Adrenal gland (tissue), 12 donors: ENCODE data around the gene CYP19A1. TPM values are rescaled to one million over a fixed set of nuclear protein-coding genes. Genes with fewer than 3 reads are reported as not detected.

Source experiments
- DNase-seq, 7 donors: peaks; one replicate each; pipeline ENCODE4 v3.0.0-alpha.2; 2019 to 2020
- H3K27ac ChIP-seq, 5 donors: fragments of 200-600 bp; sonication (generic) in 4 of 5; 1 replicate in 3 of 5; 2 replicates in 2 of 5; pipeline versions ENCODE4 v1.5.1 to v1.8.0; 2016 to 2020; ENCODE audit warnings: mild to moderate bottlenecking in 1 of 5
- H3K27me3 ChIP-seq: fragments of 200-600 bp; 2 replicates; pipeline ENCODE4 v1.8.0; 2021
- H3K36me3 ChIP-seq, 2 donors: fragments of 200-600 bp; replicated peaks in 1 of 2; 1 replicate in 1 of 2; 2 replicates in 1 of 2; pipeline versions ENCODE4 v1.5.1 to v1.8.0; 2018 to 2022
- H3K4me1 ChIP-seq, 2 donors: fragments of 200-600 bp; replicated peaks in 1 of 2; 1 replicate in 1 of 2; 2 replicates in 1 of 2; pipeline versions ENCODE4 v1.5.1 to v1.8.0; 2018 to 2021
- H3K4me3 ChIP-seq, 4 donors: fragments of 200-600 bp; sonication (generic) in 3 of 4; one replicate each; pipeline ENCODE4 v1.5.1; 2016 to 2018
- H3K9me3 ChIP-seq, 3 donors: fragments of 200-600 bp; sonication (generic) in 1 of 3; replicated peaks in 1 of 3; 1 replicate in 2 of 3; 2 replicates in 1 of 3; pipeline versions ENCODE4 v1.5.1 to v1.8.0; 2016 to 2021
- POLR2A ChIP-seq, 2 donors: fragments of 450-650 bp; IDR thresholded peaks; one replicate each; pipeline ENCODE4 v1.6.1; 2017; ENCODE audit warnings: antibody characterized with exemption in 2 of 2, mild to moderate bottlenecking in 2 of 2, moderate library complexity in 1 of 2
- WGBS, 4 donors: extraction: QIAGEN DNeasy Blood & Tissue Kit in 2 of 4; methylation state at CpG; one replicate each; pipeline versions ENCODE4 v1.1.5 to v1.1.7; 2013 to 2017; 5-methylcytosine and 5-hydroxymethylcytosine counted together
- intact Hi-C, 2 donors: fragments of 100-400 bp; cut with DNase I; formaldehyde crosslinking; loops; one replicate each; pipeline versions ENCODE4 v1.14.1 to v1.15.0; 2022 to 2023
- polyA plus RNA-seq, 3 donors: library from polyadenylated mRNA; stranded (reverse); fragments of 200-250 nt in 2 of 3; fragments of 350-450 nt in 1 of 3; fragmentation: Illumina TruSeq in 1 of 3; extraction: RNeasy Lipid Tissue Mini Kit (QIAGEN cat#74804) in 1 of 3; gene quantifications; one replicate each; pipeline ENCODE4 v1.2.3, GENCODE V29; 2013 to 2014
- total RNA-seq, 9 donors: library from RNA; depleted of rRNA in 4 of 9; stranded (reverse); fragments of >200 nt in 4 of 9; fragments of 120-200 nt in 1 of 9; fragmentation: NEBNext Ultra II Directional in 1 of 9; extraction: Animal tissue kit (Norgen Biotek cat#: 25700) in 1 of 9; gene quantifications; one replicate each; pipeline versions ENCODE4 v1.1.0 to v1.2.4, GENCODE V29; 2013 to 2023
- TF ChIP-seq, protein P1 (sequence below), 6 experiments: fragments of 450-650 bp in 4 of 6; fragments of 200-600 bp in 2 of 6; sonication (generic) in 1 of 6; IDR thresholded peaks; 1 replicate in 5 of 6; 2 replicates in 1 of 6; pipeline versions ENCODE4 v1.5.1 to v1.8.0; 2016 to 2021; ENCODE audit warnings: antibody characterized with exemption in 6 of 6, mild to moderate bottlenecking in 2 of 6, moderate library complexity in 1 of 6
- donor health status: healthy with polysubstance abuse.
- donor health status: Bipolar disorder and iron deficiency.
- donor health status: DM: yes; HTN: yes; CAD: no.
- donor health status: DM: no; HTN: no; CAD: no.
- donor health status: DM: no; HTN: no; CAD: no.
- donor health status: DM: yes; HTN: yes; CAD: no.

The CYP19A1 gene
- total and polyA plus RNA-seq, 12 donors = 0.41 to 21.6 (median 1.3) TPM

DNA sequence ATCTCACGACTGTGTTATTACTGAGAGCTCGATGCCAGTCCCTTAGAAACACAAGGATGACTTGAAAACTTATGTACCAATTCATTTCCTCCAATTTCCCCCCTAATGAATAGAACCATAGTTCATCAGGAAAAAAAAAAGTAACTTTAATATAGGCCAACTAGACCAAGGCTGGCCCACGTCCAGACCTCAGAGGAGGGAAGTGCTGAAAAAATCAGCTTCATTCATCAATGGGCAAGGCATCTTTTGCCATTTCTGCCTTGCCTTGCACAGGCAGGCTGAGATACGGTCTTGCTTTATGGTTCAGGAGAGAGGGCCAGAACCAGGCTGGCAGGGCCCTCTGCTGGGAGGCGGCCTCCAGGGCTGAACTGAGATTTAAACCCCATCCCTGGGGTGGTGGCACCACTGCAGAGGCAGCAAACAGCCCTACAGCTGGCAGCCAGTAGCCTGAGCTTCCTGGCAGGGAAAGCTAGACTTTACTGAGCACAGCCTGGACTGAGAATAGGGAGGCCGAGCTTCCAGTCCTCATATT is 139.6 kb downstream of the CYP19A1 start:
- Histone ChIP-seq H3K27ac (no peak overlapping the region), H3K27me3 (peaks cover 10% of the 10 kb centered on the region), H3K36me3 (no peaks in the 10 kb centered on the region), H3K9me3 (no peaks in the 10 kb centered on the region), H3K4me3 (no peak overlapping the region), H3K4me1 (no peaks in the 10 kb centered on the region)
- intact Hi-C loops = no loop called here
- DNase-seq = no peak
- TF ChIP-seq POLR2A (IDR thresholded peaks at IDR 0.05) = no peak
- WGBS, 4 donors = 62 to 73% (median 70%) methylated on average over 6 of the region's 6 CpGs

DNA sequence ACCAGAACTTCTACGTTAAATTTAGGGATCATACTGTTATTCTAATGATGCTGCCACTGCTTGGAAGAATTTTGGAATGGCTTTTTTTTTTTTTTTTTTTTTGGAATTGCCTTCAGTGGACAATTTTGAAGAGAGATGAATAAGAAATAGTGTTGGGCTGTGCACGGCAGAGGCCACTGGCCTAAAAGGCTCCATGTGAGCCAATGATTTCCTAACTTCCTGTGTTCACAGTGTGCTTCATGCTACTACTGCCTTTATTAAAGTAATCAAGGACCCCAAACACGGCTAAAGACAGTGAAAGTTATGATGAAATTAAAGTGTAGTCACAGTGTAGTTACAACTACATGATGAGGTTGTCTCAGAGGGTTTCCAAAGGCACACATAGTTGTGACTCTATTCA is 142.9 kb downstream of the CYP19A1 start:
- Histone ChIP-seq H3K27ac (no peak overlapping the region), H3K4me3 (no peak overlapping the region), H3K4me1 (peaks cover 0 to 16% of the 10 kb centered on the region in 2 donors), H3K27me3 (peaks cover 10% of the 10 kb centered on the region), H3K9me3 (no peaks in the 10 kb centered on the region), H3K36me3 (no peaks in the 10 kb centered on the region)
- intact Hi-C loops = no loop called here
- 42 to 75% (median 44%) methylated on average over 3 of the region's 3 CpGs for WGBS, 4 donors
- TF ChIP-seq POLR2A (IDR thresholded peaks at IDR 0.05) = no peak
- TF ChIP-seq, protein P1, sequence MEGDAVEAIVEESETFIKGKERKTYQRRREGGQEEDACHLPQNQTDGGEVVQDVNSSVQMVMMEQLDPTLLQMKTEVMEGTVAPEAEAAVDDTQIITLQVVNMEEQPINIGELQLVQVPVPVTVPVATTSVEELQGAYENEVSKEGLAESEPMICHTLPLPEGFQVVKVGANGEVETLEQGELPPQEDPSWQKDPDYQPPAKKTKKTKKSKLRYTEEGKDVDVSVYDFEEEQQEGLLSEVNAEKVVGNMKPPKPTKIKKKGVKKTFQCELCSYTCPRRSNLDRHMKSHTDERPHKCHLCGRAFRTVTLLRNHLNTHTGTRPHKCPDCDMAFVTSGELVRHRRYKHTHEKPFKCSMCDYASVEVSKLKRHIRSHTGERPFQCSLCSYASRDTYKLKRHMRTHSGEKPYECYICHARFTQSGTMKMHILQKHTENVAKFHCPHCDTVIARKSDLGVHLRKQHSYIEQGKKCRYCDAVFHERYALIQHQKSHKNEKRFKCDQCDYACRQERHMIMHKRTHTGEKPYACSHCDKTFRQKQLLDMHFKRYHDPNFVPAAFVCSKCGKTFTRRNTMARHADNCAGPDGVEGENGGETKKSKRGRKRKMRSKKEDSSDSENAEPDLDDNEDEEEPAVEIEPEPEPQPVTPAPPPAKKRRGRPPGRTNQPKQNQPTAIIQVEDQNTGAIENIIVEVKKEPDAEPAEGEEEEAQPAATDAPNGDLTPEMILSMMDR (IDR thresholded peaks at IDR 0.05) = no peak
- no peak for DNase-seq

DNA sequence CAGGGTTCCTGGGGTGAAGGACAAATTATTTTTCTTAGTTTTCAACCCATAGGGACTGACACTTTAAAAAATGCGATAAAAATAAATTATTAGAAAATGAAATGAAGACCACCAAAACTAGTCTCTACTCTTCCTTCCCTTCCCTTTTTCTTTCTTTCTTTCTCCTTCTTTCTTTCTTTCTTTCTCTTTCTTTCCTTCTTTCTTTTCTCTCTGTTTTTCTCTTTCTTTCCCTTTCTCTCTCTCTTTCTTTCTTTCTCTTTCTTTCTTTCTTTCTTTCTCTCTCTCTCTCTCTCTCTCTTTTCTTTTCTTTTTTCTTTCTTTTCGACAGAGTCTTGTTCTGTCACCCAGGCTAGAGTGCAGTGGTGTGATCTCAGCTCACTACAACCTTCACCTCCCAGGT is 144.4 kb downstream of the CYP19A1 start:
- Histone ChIP-seq H3K36me3 (no peaks in the 10 kb centered on the region), H3K27ac (no peak overlapping the region), H3K27me3 (peaks cover 10% of the 10 kb centered on the region), H3K4me3 (no peak overlapping the region), H3K4me1 (peaks cover 0 to 23% of the 10 kb centered on the region in 2 donors), H3K9me3 (no peaks in the 10 kb centered on the region)
- intact Hi-C loops = loop anchor here in 1 of 2 donors (2.0 kb wide), 1 partner anchor 31 kb away; no protein-coding TSS in a partner anchor
- 58 to 72% (median 66%) methylated on average over 2 of the region's 2 CpGs for WGBS, 4 donors
- DNase-seq = no peak
- TF ChIP-seq, protein P1 (IDR thresholded peaks at IDR 0.05) = no peak
- TF ChIP-seq POLR2A (IDR thresholded peaks at IDR 0.05) = no peak

DNA sequence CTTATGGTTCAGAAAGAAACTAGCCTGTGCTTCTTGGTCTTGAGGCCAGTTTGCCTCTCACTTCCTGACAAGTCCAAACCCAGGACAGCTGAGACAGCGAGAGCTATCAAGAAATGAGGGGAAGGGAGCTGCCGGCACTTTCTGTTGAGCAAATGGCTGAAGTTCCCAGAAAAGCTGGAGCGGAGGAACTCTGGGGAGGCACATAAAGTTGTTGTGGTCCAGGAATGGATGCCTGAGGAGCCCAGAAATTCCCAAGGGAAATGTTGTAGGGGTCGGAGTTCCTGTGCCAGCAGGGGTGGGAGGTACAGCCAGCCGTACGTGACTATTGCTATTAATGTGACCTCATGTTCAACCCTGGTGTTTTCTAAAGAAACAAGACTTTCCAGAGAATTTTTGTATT is 144.9 kb downstream of the CYP19A1 start:
- Histone ChIP-seq H3K36me3 (no peaks in the 10 kb centered on the region), H3K9me3 (no peaks in the 10 kb centered on the region), H3K4me1 (peaks cover 0 to 23% of the 10 kb centered on the region in 2 donors), H3K27me3 (peaks cover 10% of the 10 kb centered on the region), H3K4me3 (no peak overlapping the region), H3K27ac (no peak overlapping the region)
- TF ChIP-seq POLR2A (IDR thresholded peaks at IDR 0.05) = no peak
- TF ChIP-seq, protein P1 (IDR thresholded peaks at IDR 0.05) = no peak
- WGBS, 4 donors = 50 to 53% (median 52%) methylated on average over 6 of the region's 6 CpGs
- intact Hi-C loops = loop anchor here in 1 of 2 donors (2.0 kb wide), 1 partner anchor 31 kb away; no protein-coding TSS in a partner anchor
- DNase-seq = no peak
